Coronary artery (tissue), 2 donors: ENCODE data around the gene UGGT2.

ENCODE experiments used
- DNase-seq: peaks from one replicate; pipeline ENCODE4 v3.0.0-alpha.2; 2017; ENCODE audit warnings: low spot score
- H3K27ac ChIP-seq, 2 donors: fragments of 200-600 bp; sonication (generic); one replicate each; pipeline ENCODE4 v1.5.1; 2016 to 2019
- H3K4me3 ChIP-seq: fragments of 200-600 bp; sonication (generic); 2 replicates; pipeline ENCODE4 v1.5.1; 2016; ENCODE audit warnings: mild to moderate bottlenecking, moderate library complexity
- CTCF ChIP-seq: fragments of 200-600 bp; sonication (generic); IDR thresholded peaks from one replicate; pipeline ENCODE4 v1.5.1; 2019; ENCODE audit warnings: antibody characterized with exemption

UGGT2 gene

GRCh38 chr13:95921485-95921884 is 131.7 kb downstream of the UGGT2 start:
- Histone ChIP-seq H3K4me3 (no peak overlapping the region), H3K27ac (no peak overlapping the region)
- no peak for DNase-seq
- TF ChIP-seq CTCF = no peak

- no peak for DNase-seq
- H3K27ac ChIP-seq = no peak overlapping the region
- no peak for TF ChIP-seq CTCF
- no peak overlapping the region for H3K4me3 ChIP-seq
Observed at GRCh38 chr13:95920485-95920884, 132.7 kb downstream of the UGGT2 start.

- no peak for DNase-seq
- H3K27ac ChIP-seq = no peak overlapping the region
- TF ChIP-seq CTCF = no peak
- no peak overlapping the region for H3K4me3 ChIP-seq
Observed at GRCh38 chr13:95918860-95919259, 134.3 kb downstream of the UGGT2 start.

GRCh38 chr13:95914991-95915501 is 138.2 kb downstream of the UGGT2 start:
- Histone ChIP-seq H3K4me3 (no peak overlapping the region), H3K27ac (no peak overlapping the region)
- TF ChIP-seq CTCF = no peak
- DNase-seq = no peak

- no peak overlapping the region for H3K4me3 ChIP-seq
- no peak for TF ChIP-seq CTCF
- no peak overlapping the region for H3K27ac ChIP-seq
- DNase-seq = no peak
Observed at GRCh38 chr13:95906999-95907398, 146.2 kb downstream of the UGGT2 start.

- no peak for TF ChIP-seq CTCF
- no peak overlapping the region for H3K4me3 ChIP-seq
- no peak overlapping the region for H3K27ac ChIP-seq
- no peak for DNase-seq
Observed at GRCh38 chr13:95903569-95903968, 149.6 kb downstream of the UGGT2 start.

- Histone ChIP-seq H3K4me3 (no peak overlapping the region), H3K27ac (no peak overlapping the region)
- no peak for TF ChIP-seq CTCF
- no peak for DNase-seq
Observed at GRCh38 chr13:95902741-95903140, 150.5 kb downstream of the UGGT2 start.
